Measurements from ENCODE around the gene TCF7L2.

Gene TCF7L2

DNA sequence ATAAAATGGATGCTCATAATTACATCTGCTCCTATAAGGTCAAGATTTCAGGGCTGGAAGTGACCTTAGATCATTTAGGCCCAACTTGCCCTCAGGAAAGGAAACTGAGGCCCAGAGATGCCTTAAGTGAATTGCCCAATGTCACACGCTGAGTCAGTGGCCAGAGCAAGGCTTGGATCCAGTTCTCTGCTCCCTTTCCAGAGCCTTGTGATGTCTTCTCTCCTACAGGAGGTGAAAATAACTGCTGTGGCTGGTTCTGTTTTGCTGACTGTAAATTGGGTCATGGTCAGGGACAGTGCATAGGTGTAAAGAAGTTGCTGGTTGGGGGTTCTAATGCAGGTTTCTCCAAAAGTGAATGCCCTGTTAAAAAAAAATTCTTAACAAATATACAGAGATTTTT, 91.3 kb downstream of the TCF7L2 start:
- TF ChIP-seq GATA3 (IDR thresholded peaks at IDR 0.05; ENCODE audit: low read depth, low read length), result no peak
- no peak for TF ChIP-seq GATA2 (IDR thresholded peaks at IDR 0.05; ENCODE audit: low read depth, low read length)

DNA sequence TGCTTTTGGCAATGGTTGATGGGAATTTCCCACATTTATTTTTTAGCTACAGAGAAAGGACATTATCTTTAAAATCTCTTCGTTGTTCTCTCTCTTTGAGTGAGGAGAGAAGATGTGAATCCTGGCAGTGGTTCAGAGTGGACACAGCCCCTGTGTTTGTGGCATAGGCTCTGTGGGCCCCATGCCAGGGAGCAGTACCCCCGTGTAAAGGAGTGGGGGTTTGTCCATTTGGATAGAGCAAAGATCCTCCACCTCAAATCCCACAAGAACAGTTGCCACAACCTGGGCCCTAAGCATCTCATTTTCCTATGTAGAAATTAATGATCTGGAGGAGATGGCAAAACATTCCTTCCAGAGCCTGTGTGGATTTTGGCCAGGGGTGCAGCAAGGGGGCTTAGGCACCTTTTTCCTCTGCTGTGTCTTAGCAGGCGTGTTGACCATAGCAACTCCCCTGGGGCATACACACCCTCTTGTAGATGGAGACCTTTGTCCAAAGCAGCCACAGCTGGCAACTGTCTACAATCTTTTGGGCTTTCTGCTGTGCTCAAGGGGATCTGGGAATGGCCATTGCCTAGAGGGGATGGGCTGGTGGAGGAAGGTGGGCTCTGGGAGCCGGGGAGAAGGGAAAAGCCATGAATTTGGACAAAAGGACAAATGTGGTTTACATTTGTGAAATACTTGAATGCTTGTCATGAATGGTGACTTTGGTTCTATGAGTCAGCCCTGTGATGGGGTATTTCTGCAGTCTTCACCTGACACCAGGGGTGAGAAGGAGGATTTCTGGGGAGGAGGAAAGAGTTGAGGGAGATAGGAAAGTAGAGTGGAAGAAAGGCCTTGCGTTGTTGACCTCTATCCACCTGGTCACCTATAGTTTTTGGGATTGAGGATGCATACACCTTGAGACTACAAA, 92.0 kb downstream of the TCF7L2 start:
- TF ChIP-seq GATA2 (IDR thresholded peaks at IDR 0.05; ENCODE audit: low read depth, low read length) (peak; percentile 7; the same call in 1 of the 2 replicates), GATA3 (IDR thresholded peaks at IDR 0.05; ENCODE audit: low read depth, low read length) (no peak)

DNA sequence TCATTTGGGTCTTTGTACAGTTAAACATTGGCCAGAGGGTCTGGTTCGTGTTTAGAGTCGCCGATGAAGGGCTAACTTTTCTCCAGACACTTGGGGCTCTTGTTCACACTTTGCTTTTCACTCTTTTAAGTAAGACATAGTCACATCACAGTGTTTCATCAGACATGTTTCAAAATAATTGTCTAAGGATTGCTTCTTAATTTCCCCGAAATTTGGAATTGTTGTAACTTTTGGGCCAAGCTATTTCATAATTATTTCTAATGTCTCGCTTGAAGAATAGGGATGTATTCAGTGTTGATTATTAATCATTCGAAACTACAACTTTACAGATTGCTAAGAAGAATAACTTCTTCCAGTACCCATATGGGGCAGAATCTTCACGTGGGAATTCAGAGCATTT, 92.8 kb downstream of the TCF7L2 start:
- TF ChIP-seq GATA2 (IDR thresholded peaks at IDR 0.05; ENCODE audit: low read depth, low read length) (no peak), GATA3 (IDR thresholded peaks at IDR 0.05; ENCODE audit: low read depth, low read length) (no peak)

DNA sequence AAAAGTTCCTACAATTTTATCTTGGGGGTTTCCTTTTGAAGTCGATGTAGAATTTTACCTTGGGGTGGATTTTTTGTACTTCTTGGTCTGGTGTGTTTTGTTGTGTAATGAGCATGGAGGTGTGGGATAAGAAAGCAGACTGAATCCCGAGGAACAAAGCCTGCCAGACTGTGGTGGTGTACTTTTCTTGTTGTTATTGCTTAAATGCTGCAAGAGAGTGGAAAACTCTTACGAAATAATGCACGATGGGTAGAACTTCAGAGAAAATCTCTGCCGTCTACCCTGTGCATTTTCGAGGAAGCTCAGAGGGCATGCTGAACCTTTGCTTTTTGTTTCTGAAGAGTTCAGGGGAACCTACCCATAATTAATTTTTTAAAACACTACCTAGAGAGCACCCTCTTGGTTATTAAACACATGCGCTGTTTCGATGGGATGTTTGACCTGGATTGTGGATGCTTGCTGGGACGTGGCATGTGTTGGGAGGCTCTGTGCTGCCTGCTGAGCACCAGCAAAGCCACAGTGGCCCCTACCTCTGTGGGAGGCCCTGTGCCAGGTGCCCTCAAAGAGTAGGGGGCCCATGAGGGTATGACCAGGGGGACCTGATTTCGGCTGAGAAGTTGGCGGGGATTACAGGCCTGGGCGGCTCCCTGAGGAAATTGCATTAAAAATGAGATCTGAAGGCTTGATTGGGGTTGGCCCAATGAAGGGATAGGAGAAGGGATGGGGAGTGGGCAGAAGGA, 94.1 kb downstream of the TCF7L2 start:
- TF ChIP-seq GATA3 (IDR thresholded peaks at IDR 0.05; ENCODE audit: low read depth, low read length), result no peak
- TF ChIP-seq GATA2 (IDR thresholded peaks at IDR 0.05; ENCODE audit: low read depth, low read length), result no peak

DNA sequence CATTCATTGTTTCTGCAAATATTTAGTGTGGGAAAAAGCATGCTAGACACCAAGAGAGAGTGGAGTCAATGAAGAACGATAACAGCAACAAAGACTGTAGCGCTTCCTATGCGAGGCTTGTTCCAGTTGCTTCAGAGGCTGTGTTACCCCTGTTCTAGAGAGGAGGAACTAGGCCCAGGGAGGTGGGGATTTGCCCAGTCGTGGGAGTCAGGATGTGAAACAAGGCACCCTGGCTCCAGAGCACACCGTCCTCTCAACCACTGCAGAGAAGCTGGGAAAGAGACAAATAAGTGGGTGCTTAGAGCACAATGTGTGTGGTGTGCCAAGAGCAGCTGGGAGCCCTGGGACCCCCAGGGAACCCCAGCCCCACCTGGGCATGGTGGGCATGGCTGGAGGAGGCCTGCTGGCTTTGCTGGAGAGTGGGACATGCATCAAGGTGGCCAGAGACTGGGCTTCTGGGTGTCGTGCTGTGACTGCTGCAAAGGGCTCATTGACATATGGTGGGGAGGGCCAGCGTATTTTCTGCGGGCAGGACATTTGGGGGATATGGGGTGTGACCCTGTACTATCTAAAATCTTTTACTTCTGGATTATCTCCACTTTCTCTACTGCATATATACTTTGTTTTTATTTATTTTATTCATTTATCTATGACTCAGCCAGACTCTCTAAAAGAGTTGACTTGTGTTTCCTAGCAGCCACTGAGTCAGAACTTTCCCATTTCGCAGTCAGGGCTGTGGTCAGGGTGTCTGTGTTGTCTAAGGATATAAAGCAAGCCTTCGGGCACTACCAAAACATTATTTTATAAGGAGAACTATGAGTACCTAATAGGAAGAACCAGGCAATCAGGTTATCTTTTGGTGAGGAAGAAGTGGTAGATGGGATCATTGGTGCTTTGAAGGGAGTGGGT, 95.4 kb downstream of the TCF7L2 start:
- TF ChIP-seq GATA3 (IDR thresholded peaks at IDR 0.05; ENCODE audit: low read depth, low read length) (no peak), GATA2 (IDR thresholded peaks at IDR 0.05; ENCODE audit: low read depth, low read length) (no peak)

DNA sequence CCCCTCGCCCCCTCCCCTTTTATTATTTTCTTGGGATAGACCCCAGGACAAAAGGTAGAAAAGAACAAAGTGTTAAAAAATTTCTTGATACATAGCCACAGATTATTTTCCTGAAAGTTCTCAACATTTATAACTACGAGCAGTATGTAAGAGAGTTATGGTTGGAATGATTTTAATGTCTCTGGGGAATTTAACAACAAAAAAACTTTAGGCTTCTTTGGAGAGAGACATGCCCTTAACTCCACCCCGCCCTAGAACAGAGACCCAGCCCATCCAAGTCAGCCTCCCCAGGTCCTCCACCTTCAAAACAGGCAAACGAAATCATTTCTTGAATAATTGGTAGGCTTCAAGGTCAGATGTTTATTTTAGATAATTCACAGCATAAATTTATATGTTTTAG, 97.1 kb downstream of the TCF7L2 start:
- TF ChIP-seq GATA3 (IDR thresholded peaks at IDR 0.05; ENCODE audit: low read depth, low read length), result no peak
- no peak for TF ChIP-seq GATA2 (IDR thresholded peaks at IDR 0.05; ENCODE audit: low read depth, low read length)

DNA sequence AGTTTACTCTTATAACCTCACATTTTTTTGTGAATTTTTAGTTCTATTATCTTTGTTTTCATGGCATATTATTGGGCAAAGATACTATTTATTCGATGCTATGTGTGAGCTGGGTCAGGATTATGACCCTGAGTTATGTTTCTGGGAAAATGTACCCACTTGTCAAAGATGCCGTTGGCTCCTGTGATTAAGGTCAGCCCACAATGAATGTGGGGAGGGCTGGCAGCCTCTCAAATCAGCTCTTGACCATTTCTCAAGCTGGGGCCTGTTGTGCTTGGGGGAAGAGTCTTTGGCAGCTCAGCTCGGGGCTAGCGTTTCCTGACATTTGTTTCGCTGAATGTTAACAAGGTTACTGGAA, 97.5 kb downstream of the TCF7L2 start:
- TF ChIP-seq GATA2 (IDR thresholded peaks at IDR 0.05; ENCODE audit: low read depth, low read length) (no peak), GATA3 (IDR thresholded peaks at IDR 0.05; ENCODE audit: low read depth, low read length) (no peak)

DNA sequence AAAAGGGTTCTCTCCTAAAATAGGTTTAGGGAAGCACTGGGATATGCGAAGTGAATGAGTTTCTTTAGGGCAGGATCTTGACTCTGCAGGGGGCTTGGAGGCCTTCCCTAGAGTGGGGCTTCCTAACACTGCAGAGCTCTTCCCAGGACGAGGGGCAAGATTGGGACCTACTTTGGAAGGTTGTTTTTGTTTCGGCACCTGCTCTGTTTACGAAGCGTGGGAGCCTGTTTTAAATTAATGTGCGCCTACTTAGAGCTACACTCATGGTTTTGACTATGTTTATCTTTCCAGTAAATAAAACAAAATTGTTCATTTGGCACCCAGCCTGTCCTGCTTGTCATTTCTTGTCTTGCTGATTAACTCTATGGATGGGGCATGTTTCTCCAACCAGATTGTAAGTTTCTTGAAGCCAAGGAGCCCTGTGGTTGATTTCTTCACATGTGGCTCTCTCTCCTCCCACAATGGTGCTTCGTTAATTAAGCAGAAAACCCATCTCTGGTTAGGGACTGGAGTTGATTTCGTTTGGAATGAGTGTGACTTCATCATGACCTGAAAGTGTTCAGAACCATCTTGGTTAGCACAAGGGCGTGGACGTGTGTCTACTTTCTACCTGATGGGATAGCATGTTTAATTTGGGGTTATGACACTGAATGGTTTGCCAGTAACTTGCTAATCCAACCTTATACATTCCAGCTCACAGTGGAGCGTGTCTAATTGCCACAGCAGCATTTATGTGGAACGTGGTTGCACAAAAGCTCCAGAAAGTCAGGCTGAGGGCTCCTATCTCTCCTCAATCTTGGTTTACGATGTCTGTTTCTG, 98.1 kb downstream of the TCF7L2 start:
- TF ChIP-seq GATA2 (IDR thresholded peaks at IDR 0.05; ENCODE audit: low read depth, low read length) (no peak), GATA3 (IDR thresholded peaks at IDR 0.05; ENCODE audit: low read depth, low read length) (no peak)

DNA sequence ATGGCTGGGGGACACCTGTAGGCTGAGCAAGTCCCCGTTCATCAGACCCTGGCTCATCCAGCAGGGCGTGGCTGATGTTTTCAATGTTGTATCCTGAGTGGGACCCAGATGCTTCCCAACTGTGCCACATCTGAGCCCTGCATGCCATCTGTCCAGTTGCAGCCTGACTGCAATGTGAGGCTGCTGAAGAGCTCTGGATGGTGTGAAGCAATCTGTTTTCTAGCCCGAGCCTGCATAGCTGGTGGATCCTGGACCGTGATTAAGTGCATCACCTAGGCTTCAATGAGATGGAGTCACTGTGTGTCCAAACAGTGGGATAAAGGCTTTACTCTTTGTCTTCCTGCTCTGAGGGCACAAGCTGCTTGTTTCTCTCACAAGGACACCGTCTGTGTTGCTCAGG, 99.8 kb downstream of the TCF7L2 start:
- TF ChIP-seq GATA2 (IDR thresholded peaks at IDR 0.05; ENCODE audit: low read depth, low read length), result no peak
- no peak for TF ChIP-seq GATA3 (IDR thresholded peaks at IDR 0.05; ENCODE audit: low read depth, low read length)

DNA sequence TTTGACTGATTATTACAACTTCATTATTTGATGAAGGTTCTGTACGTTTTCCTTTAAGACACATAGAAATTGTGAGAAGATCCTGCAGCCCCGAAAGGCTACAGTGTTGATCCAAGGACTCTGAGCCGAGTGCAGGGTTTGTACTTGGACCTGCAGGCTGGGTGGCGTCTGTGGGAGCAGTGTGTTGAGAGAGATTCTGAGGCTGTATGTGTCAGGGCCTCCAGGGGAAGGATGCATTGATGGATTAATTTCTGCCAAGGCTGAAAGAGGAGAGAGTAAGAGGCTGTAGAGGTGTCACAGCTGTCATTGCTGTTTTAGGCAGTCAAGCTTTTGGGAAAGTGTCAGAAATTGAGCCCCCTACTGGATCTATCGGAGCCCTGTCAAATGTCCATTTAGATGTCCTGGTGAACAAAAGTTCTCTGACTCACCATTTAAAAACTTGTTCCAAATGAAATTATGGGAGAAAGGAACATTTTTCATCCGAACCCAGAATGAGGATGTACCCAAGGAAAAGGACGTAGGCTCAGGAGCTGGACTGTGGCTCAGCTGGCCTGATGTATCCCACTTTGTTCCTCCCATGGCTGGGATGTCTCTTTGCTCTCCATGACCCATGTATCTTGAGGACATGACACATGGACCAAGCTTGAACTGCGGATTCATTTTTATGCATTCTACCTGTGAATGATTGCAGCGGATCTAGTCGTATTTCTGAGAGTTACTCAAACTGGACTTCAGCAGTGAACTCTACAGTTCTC, 102.2 kb downstream of the TCF7L2 start:
- no peak for TF ChIP-seq GATA2 (IDR thresholded peaks at IDR 0.05; ENCODE audit: low read depth, low read length)
- TF ChIP-seq GATA3 (IDR thresholded peaks at IDR 0.05; ENCODE audit: low read depth, low read length), result no peak

DNA sequence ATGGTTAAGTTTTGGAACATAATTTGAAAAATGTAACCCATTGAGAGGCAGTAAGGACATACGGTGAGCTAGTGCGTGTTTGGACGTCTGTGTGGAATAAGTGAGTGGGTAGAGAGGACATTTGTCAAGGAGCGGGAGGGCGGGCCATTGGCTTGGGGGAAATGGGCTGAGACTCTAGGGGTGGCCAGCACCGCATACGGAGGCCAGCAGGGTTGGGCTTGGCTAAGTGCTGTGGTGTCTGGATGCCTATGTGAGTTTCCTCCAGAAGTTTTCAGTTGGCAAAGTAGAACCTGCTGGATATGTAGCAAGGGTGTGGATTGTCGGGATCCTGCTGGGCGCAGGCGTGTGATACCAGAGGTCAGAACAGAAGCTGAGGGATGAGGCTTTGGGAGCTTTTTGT, 103.0 kb downstream of the TCF7L2 start:
- TF ChIP-seq GATA2 (IDR thresholded peaks at IDR 0.05; ENCODE audit: low read depth, low read length), result no peak
- TF ChIP-seq GATA3 (IDR thresholded peaks at IDR 0.05; ENCODE audit: low read depth, low read length), result no peak

DNA sequence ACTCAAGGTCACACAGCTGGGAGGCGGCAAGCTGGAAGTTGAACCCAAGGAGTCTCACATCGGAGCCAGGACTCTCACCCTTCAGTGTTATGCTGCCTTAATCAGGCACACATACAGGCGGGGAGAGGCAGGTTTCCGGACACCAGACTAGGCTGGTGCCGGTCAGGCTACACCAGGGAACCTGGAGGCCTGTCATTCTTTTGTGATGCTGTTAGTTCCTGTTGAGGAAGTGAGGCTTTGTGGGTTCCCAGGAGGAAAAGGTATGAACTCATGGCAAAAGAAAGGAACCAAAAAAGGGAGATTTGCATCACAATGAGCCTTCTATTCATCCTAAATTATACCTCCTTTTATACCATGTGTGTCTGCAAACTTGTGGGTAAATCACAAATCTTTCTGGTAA, 103.8 kb downstream of the TCF7L2 start:
- no peak for TF ChIP-seq GATA2 (IDR thresholded peaks at IDR 0.05; ENCODE audit: low read depth, low read length)
- no peak for TF ChIP-seq GATA3 (IDR thresholded peaks at IDR 0.05; ENCODE audit: low read depth, low read length)

Data from SH-SY5Y (cell line).